ENCODE measurements around the gene TCF25. TPM values are rescaled to one million over a fixed set of nuclear protein-coding genes. Genes with fewer than 3 reads are reported as not detected.
A peak's percentile ranks its signal among the peaks of the same experiment; 100 is the strongest.
"Not testable (repeated sequence)": the region's sequence is repeated elsewhere in the genome, so short reads cannot be mapped to it uniquely, and the experiment has no call there.

The TCF25 gene
- total and polyA plus RNA-seq, 10 donors, result 113 to 412 (median 251) TPM

GRCh38 chr16:89829630-89830437, 43.6 kb upstream of the TCF25 start:
- peak overlapping the region in 1 of 8 donors; percentile 70 for H3K4me3 ChIP-seq
- H3K4me1 ChIP-seq, result peaks cover 5 to 24% (median 18%) of the 10 kb centered on the region in 6 donors
- H3K27me3 ChIP-seq (replicated peaks in 1 of 7), result peaks cover 0 to 65% (median 9%) of the 10 kb centered on the region in 7 donors
- intact Hi-C loops (cut with DNase I; ENCODE audit: low total_unique reads), result no loop called here
- no peak for DNase-seq
- H3K36me3 ChIP-seq, result no peaks in the 10 kb centered on the region
- 77 to 89% (median 85%) methylated on average over 9 to 17 of the region's 17 CpGs for WGBS, 5 donors
- no peak for TF ChIP-seq POLR2A (IDR thresholded peaks at IDR 0.05)
- no peak for TF ChIP-seq CTCF (IDR thresholded peaks at IDR 0.05 in 8 of 11, conservative IDR thresholded peaks at IDR 0.05 in 3 of 11)
- TF ChIP-seq POLR2AphosphoS5 (IDR thresholded peaks at IDR 0.05), result no peak
- H3K9me3 ChIP-seq, result peaks cover 0 to 1% (median 0%) of the 10 kb centered on the region in 8 donors
- no peak overlapping the region for H3K27ac ChIP-seq

- 93 to 97% (median 96%) methylated on average over 15 to 25 of the region's 25 CpGs for WGBS, 5 donors
- Histone ChIP-seq H3K27me3 (replicated peaks in 1 of 7) (peaks cover 0 to 52% (median 9%) of the 10 kb centered on the region in 7 donors), H3K4me3 (no peak overlapping the region), H3K27ac (no peak overlapping the region), H3K36me3 (no peaks in the 10 kb centered on the region), H3K9me3 (peaks cover 0 to 7% (median 0%) of the 10 kb centered on the region in 8 donors), H3K4me1 (peaks cover 5 to 23% (median 18%) of the 10 kb centered on the region in 6 donors)
- no peak for TF ChIP-seq POLR2A (IDR thresholded peaks at IDR 0.05)
- no peak for TF ChIP-seq POLR2AphosphoS5 (IDR thresholded peaks at IDR 0.05)
- no peak for TF ChIP-seq CTCF (IDR thresholded peaks at IDR 0.05 in 8 of 11, conservative IDR thresholded peaks at IDR 0.05 in 3 of 11)
- DNase-seq, result no peak
- intact Hi-C loops (cut with DNase I; ENCODE audit: low total_unique reads), result no loop called here
These were observed 41.5 kb upstream of the TCF25 start for GRCh38 chr16:89831810-89832328.

GRCh38 chr16:89833664-89834363, 39.6 kb upstream of the TCF25 start:
- H3K36me3 ChIP-seq; DNase-seq; H3K9me3 ChIP-seq; H3K27ac ChIP-seq; intact Hi-C loops (cut with DNase I; ENCODE audit: low total_unique reads); H3K4me3 ChIP-seq: not testable (repeated sequence)
- peaks cover 0 to 35% (median 2%) of the 10 kb centered on the region in 7 donors for H3K27me3 ChIP-seq (replicated peaks in 1 of 7)
- peaks cover 0 to 27% (median 23%) of the 10 kb centered on the region in 6 donors for H3K4me1 ChIP-seq
- WGBS, 5 donors, result 89 to 97% (median 96%) methylated on average over 34 to 39 of the region's 39 CpGs

- H3K36me3 ChIP-seq; intact Hi-C loops (cut with DNase I; ENCODE audit: low total_unique reads); H3K4me3 ChIP-seq; H3K9me3 ChIP-seq; H3K27ac ChIP-seq; DNase-seq: not testable (repeated sequence)
- H3K27me3 ChIP-seq (replicated peaks in 1 of 7), result peaks cover 0 to 24% (median 0%) of the 10 kb centered on the region in 7 donors
- H3K4me1 ChIP-seq, result peaks cover 0 to 21% (median 17%) of the 10 kb centered on the region in 6 donors
- 93 to 98% (median 97%) methylated on average over 38 to 42 of the region's 42 CpGs for WGBS, 5 donors
These were observed 38.5 kb upstream of the TCF25 start for GRCh38 chr16:89834813-89835363.

- H3K36me3 ChIP-seq, result not testable (repeated sequence)
These were observed 36.9 kb upstream of the TCF25 start for GRCh38 chr16:89836484-89836883.

More at GRCh38 chr16:89836484-89836883, 36.9 kb upstream of the TCF25 start:
- 71 to 81% (median 75%) methylated on average over 15 of the region's 15 CpGs for WGBS, 5 donors
- H3K9me3 ChIP-seq; intact Hi-C loops (cut with DNase I; ENCODE audit: low total_unique reads); DNase-seq; H3K27ac ChIP-seq; H3K4me3 ChIP-seq: not testable (repeated sequence)
- Histone ChIP-seq H3K27me3 (replicated peaks in 1 of 7) (peaks cover 0 to 20% (median 0%) of the 10 kb centered on the region in 7 donors), H3K4me1 (peaks cover 0 to 25% (median 18%) of the 10 kb centered on the region in 6 donors)

Data from spleen (tissue), 11 donors.